ENCODE measurements around the gene POLG2.
"Not testable (repeated sequence)": the region's sequence is repeated elsewhere in the genome, so short reads cannot be mapped to it uniquely, and the experiment has no call there.

POLG2 gene

GRCh38 chr17:64439956-64440355, 56.9 kb downstream of the POLG2 start:
- DNase-seq (ENCODE audit: low read depth), result no peak

- DNase-seq (ENCODE audit: low read depth), result not testable (repeated sequence)
Observed at GRCh38 chr17:64439521-64439920, 57.3 kb downstream of the POLG2 start.

GRCh38 chr17:64437944-64438525, 58.8 kb downstream of the POLG2 start:
- DNase-seq (ENCODE audit: low read depth), result no peak

GRCh38 chr17:64431534-64431933, 65.3 kb downstream of the POLG2 start:
- DNase-seq (ENCODE audit: low read depth), result no peak

- DNase-seq (ENCODE audit: low read depth), result not testable (repeated sequence)
Observed at GRCh38 chr17:64430036-64430435, 66.8 kb downstream of the POLG2 start.

- no peak for DNase-seq (ENCODE audit: low read depth)
Observed at GRCh38 chr17:64428406-64428805, 68.4 kb downstream of the POLG2 start.

Measured in fibroblast of the conjunctiva (primary cell).